Endothelial cell (in vitro differentiated cells): ENCODE data around the gene SH3PXD2A. TPM values are rescaled to one million over a fixed set of nuclear protein-coding genes. Genes with fewer than 3 reads are reported as not detected.

Source experiments
- DNase-seq: peaks from one replicate; pipeline ENCODE4 v3.0.0; 2021; ENCODE audit warnings: low spot score
- H3K27ac Mint-ChIP-seq: one replicate; pipeline ENCODE4 v1.8.0; 2021; ENCODE audit warnings: mixed read lengths, inconsistent platforms; ENCODE audit not compliant: unreplicated experiment
- H3K27me3 Mint-ChIP-seq: one replicate; pipeline ENCODE4 v1.8.0; 2021; ENCODE audit warnings: mild to moderate bottlenecking, moderate library complexity, mixed read lengths, inconsistent platforms; ENCODE audit not compliant: unreplicated experiment
- H3K36me3 Mint-ChIP-seq: one replicate; pipeline ENCODE4 v1.8.0; 2021; ENCODE audit warnings: mild to moderate bottlenecking, low read depth, mixed read lengths, inconsistent platforms; ENCODE audit not compliant: unreplicated experiment
- H3K4me1 Mint-ChIP-seq: one replicate; pipeline ENCODE4 v1.8.0; 2021; ENCODE audit warnings: mild to moderate bottlenecking, mixed read lengths, inconsistent platforms; ENCODE audit not compliant: unreplicated experiment
- H3K4me3 Mint-ChIP-seq: one replicate; pipeline ENCODE4 v1.8.0; 2021; ENCODE audit warnings: mild to moderate bottlenecking, mixed read lengths, inconsistent platforms; ENCODE audit not compliant: unreplicated experiment
- H3K9me3 Mint-ChIP-seq: one replicate; pipeline ENCODE4 v1.8.0; 2021; ENCODE audit warnings: mixed read lengths, inconsistent platforms; ENCODE audit not compliant: unreplicated experiment
- CTCF ChIP-seq: fragments of 200-600 bp; sonication (generic); IDR thresholded peaks from one replicate; pipeline ENCODE4 v1.5.0; 2021; ENCODE audit warnings: antibody characterized with exemption; ENCODE audit not compliant: unreplicated experiment
- total RNA-seq: library from RNA; stranded (reverse); fragmentation: NEBNext Ultra II Directional; extraction: Animal tissue kit (Norgen Biotek cat#: 25700); gene quantifications from one replicate; pipeline ENCODE4 v1.2.1, GENCODE V29; 2021; ENCODE audit not compliant: unreplicated experiment

The SH3PXD2A gene
- total RNA-seq, 1 donor from 2014 or later, result 59.9 TPM

DNA sequence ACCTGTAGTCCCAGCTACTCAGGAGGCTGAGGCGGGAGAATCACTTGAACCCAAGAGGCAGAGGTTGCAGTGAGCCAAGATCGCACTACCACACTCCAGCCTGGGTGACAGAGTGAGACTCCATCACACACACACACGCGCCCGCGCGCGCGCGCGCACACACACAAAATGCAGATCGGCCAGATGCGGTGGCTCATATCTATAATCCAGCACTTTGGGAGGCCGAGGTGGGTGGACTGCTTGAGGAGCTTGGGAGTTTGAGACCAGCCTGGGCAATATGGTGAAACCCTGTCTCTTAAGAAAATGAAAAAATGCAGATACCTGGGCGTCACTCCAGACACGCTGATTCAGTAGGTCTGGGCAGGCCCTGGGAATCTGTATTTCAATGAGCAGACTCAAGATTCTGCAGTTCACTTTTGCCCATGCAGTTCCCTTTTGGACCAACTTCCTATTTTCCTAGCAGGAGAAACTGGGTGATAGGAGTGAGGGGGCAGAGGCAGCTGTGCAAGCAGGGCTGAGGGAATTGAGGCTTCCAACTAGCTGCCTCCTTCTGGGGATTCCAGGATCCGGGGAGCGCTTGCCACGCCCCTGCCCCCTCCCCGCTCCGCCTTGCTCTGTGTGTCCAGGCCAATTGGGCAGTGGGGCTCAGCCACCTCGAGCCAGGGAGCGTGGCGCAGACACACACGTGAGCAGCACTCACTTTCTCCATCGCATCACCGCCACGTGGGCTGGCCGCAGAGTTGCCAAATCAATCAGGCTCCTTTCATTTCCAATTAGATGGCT, 173.6 kb downstream of the SH3PXD2A start:
- Mint-ChIP-seq H3K4me3 (no peak overlapping the region), H3K27me3 (peaks cover 6% of the 10 kb centered on the region), H3K27ac (no peak overlapping the region), H3K4me1 (peaks cover 9% of the 10 kb centered on the region), H3K9me3 (no peaks in the 10 kb centered on the region), H3K36me3 (peaks cover 4% of the 10 kb centered on the region)
- DNase-seq, result no peak
- no peak for TF ChIP-seq CTCF

DNA sequence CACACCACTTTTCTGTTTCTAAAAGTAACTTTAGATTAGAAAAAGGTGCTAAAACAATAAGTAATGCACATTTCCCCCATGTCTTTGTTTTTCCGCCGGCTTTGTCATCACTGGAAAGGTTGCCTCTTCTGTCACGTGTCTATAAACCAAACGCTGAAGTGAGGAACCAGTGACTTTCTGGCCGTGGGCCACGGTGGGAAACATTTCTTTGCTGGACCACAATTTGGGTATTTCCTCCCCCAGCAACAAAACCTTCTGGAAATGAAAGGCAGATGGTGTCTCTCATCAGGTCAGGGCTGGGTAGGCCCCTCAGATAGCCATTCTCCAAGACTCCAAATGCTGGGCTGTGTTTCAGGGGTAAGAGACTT, 174.5 kb downstream of the SH3PXD2A start:
- no peaks in the 10 kb centered on the region for H3K9me3 Mint-ChIP-seq
- H3K36me3 Mint-ChIP-seq, result peaks cover 4% of the 10 kb centered on the region
- TF ChIP-seq CTCF, result no peak
- no peak overlapping the region for H3K27ac Mint-ChIP-seq
- H3K4me1 Mint-ChIP-seq, result peaks cover 8% of the 10 kb centered on the region
- H3K27me3 Mint-ChIP-seq, result peaks cover 6% of the 10 kb centered on the region
- H3K4me3 Mint-ChIP-seq, result no peak overlapping the region
- DNase-seq, result no peak

DNA sequence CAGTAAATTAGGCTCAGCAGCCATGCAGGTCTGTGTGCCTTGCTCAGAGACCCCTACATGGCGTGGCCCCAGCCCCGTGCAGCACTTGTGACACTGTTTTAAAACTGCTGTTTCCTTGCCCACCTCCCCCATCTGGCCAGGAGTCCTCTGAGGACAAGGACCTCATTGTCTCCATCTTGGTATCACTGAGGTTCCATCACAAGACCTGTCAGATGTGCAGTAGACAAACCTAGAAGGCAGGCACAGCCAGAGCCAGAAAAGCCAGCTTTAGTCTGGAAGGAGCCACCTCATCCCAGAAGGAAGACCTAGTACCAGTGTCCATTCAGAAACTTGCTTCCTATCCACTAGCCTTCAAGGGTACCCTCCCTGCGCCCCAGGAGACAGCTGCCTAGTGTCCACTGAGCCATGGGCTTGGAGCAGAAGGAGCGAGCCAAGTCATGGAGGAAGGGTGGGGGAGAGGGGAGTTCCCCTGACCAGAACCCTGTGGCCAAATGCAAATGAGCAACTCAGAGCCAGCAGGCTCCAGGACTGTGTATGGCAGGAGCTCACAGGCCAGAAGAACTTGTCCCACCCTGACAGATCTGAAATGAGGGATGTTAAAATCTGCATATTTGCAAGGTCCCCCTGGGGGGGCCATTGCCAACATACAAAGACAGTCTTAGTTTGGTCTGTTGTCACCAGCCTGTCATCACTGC, 176.1 kb downstream of the SH3PXD2A start:
- peaks cover 2% of the 10 kb centered on the region for H3K4me1 Mint-ChIP-seq
- H3K9me3 Mint-ChIP-seq, result no peaks in the 10 kb centered on the region
- DNase-seq, result no peak

GRCh38 chr10:103678178-103678526, 177.2 kb downstream of the SH3PXD2A start:
- Mint-ChIP-seq H3K4me3 (no peak overlapping the region), H3K27me3 (peaks cover 2% of the 10 kb centered on the region), H3K36me3 (peaks cover 7% of the 10 kb centered on the region), H3K27ac (peak overlapping the region; percentile 42), H3K4me1 (peaks cover 2% of the 10 kb centered on the region), H3K9me3 (no peaks in the 10 kb centered on the region)
- TF ChIP-seq CTCF, result no peak
- DNase-seq, result no peak

More for the DNA sequence above, 176.1 kb downstream of the SH3PXD2A start:
- no peak for TF ChIP-seq CTCF
- Mint-ChIP-seq H3K4me3 (no peak overlapping the region), H3K36me3 (peaks cover 7% of the 10 kb centered on the region), H3K27me3 (peaks cover 4% of the 10 kb centered on the region), H3K27ac (no peak overlapping the region)
